H9 (cell line): ENCODE results near the gene CAMK2B. TPM values are rescaled to one million over a fixed set of nuclear protein-coding genes. Genes with fewer than 3 reads are reported as not detected.

Source experiments
- DNase-seq: peaks from one replicate; pipeline ENCODE4 v3.0.0-alpha.2; 2017
- H2AFZ ChIP-seq: one replicate; pipeline ENCODE4 v1.6.1; 2013; ENCODE audit warnings: mild to moderate bottlenecking, low read length, control low read depth, moderate library complexity
- H2AK5ac ChIP-seq: 2 replicates; pipeline ENCODE4 v1.6.1; 2013; ENCODE audit warnings: low read length, control low read depth, mixed read lengths; ENCODE audit not compliant: insufficient read length
- H2BK120ac ChIP-seq: one replicate; pipeline ENCODE4 v1.6.1; 2013; ENCODE audit warnings: low read depth, mild to moderate bottlenecking, low read length, control low read depth, inconsistent platforms; ENCODE audit not compliant: poor library complexity, severe bottlenecking
- H2BK12ac ChIP-seq: 2 replicates; pipeline ENCODE4 v1.6.1; 2013; ENCODE audit warnings: low read length, control low read depth, mixed read lengths, low read depth; ENCODE audit not compliant: insufficient read length
- H2BK15ac ChIP-seq: 2 replicates; pipeline ENCODE4 v1.6.1; 2013; ENCODE audit warnings: low read depth, low read length, control low read depth
- H2BK20ac ChIP-seq: one replicate; pipeline ENCODE4 v1.6.1; 2013; ENCODE audit warnings: low read depth, mild to moderate bottlenecking, low read length, control low read depth, inconsistent platforms; ENCODE audit not compliant: poor library complexity, severe bottlenecking
- H2BK5ac ChIP-seq: 2 replicates; pipeline ENCODE4 v1.6.1; 2013; ENCODE audit warnings: low read length, control low read depth, mixed read lengths; ENCODE audit not compliant: insufficient read length
- H3K14ac ChIP-seq: 2 replicates; pipeline ENCODE4 v1.6.1; 2013; ENCODE audit warnings: low read length, control low read depth; ENCODE audit not compliant: insufficient read depth
- H3K18ac ChIP-seq: 2 replicates; pipeline ENCODE4 v1.6.1; 2013; ENCODE audit warnings: low read depth, mild to moderate bottlenecking, mixed read lengths, low read length, control low read depth; ENCODE audit not compliant: insufficient read length
- H3K23ac ChIP-seq: 2 replicates; pipeline ENCODE4 v1.6.1; 2013; ENCODE audit warnings: low read length, control low read depth, mixed read lengths, low read depth; ENCODE audit not compliant: insufficient read length
- H3K23me2 ChIP-seq: 2 replicates; pipeline ENCODE4 v1.6.1; 2013; ENCODE audit warnings: low read depth, mild to moderate bottlenecking, mixed read lengths, low read length, control low read depth; ENCODE audit not compliant: insufficient read length, poor library complexity, severe bottlenecking
- H3K27ac ChIP-seq: 2 replicates; pipeline ENCODE4 v1.5.1; 2013; ENCODE audit warnings: low read length, control low read depth, mixed read lengths, low read depth; ENCODE audit not compliant: insufficient read length
- H3K27me3 ChIP-seq: 2 replicates; pipeline ENCODE4 v1.6.1; 2013; ENCODE audit warnings: low read length, control low read depth, inconsistent platforms; ENCODE audit not compliant: insufficient read depth
- H3K4ac ChIP-seq: 2 replicates; pipeline ENCODE4 v1.6.1; 2013; ENCODE audit warnings: low read depth, mild to moderate bottlenecking, control low read depth, inconsistent platforms, low read length, moderate library complexity
- H3K4me1 ChIP-seq: 2 replicates; pipeline ENCODE4 v1.6.1; 2013; ENCODE audit warnings: low read length, control low read depth, inconsistent platforms; ENCODE audit not compliant: insufficient read depth
- H3K4me2 ChIP-seq: 2 replicates; pipeline ENCODE4 v1.6.1; 2013; ENCODE audit warnings: low read length, control low read depth, mixed read lengths; ENCODE audit not compliant: insufficient read length, insufficient read depth
- H3K56ac ChIP-seq: 2 replicates; pipeline ENCODE4 v1.6.1; 2013; ENCODE audit warnings: low read depth, mild to moderate bottlenecking, mixed read lengths, low read length, control low read depth; ENCODE audit not compliant: insufficient read length
- H3K79me1 ChIP-seq: 2 replicates; pipeline ENCODE4 v1.6.1; 2013; ENCODE audit warnings: low read depth, mild to moderate bottlenecking, moderate library complexity, low read length, control low read depth, inconsistent platforms; ENCODE audit not compliant: insufficient read depth, poor library complexity, severe bottlenecking
- H3K79me2 ChIP-seq: 2 replicates; pipeline ENCODE4 v1.6.1; 2013; ENCODE audit warnings: low read length, control low read depth, inconsistent platforms; ENCODE audit not compliant: insufficient read depth
- H3K9ac ChIP-seq: 2 replicates; pipeline ENCODE4 v1.6.1; 2013; ENCODE audit warnings: low read length, control low read depth, mixed read lengths; ENCODE audit not compliant: insufficient read length; ENCODE audit errors: extremely low read depth
- H3K9me3 ChIP-seq: one replicate; pipeline ENCODE4 v1.6.1; 2013; ENCODE audit warnings: low read depth, low read length, inconsistent platforms; ENCODE audit not compliant: control insufficient read depth
- H3T11ph ChIP-seq: one replicate; pipeline ENCODE4 v1.6.1; 2013; ENCODE audit warnings: mild to moderate bottlenecking, low read length, control low read depth, inconsistent platforms
- H4K20me1 ChIP-seq: one replicate; pipeline ENCODE4 v1.6.1; 2013; ENCODE audit not compliant: control insufficient read depth, insufficient read length, insufficient read depth
- H4K5ac ChIP-seq: 2 replicates; pipeline ENCODE4 v1.6.1; 2013; ENCODE audit warnings: low read depth, mild to moderate bottlenecking, mixed read lengths, low read length, control low read depth; ENCODE audit not compliant: insufficient read length
- H4K8ac ChIP-seq: replicated peaks from 2 replicates; pipeline ENCODE4 v1.6.1; 2013; ENCODE audit warnings: low read length, control low read depth, mixed read lengths, low read depth; ENCODE audit not compliant: insufficient read length
- H4K91ac ChIP-seq: 2 replicates; pipeline ENCODE4 v1.6.1; 2013; ENCODE audit warnings: low read depth, mild to moderate bottlenecking, moderate library complexity, mixed read lengths, low read length, control low read depth; ENCODE audit not compliant: insufficient read length
- H3K27ac Mint-ChIP-seq, 3 experiments: 2 replicates in 2 of 3; 3 replicates in 1 of 3; pipeline ENCODE4 v1.8.0; 2020 to 2021; ENCODE audit warnings: mixed read lengths in 3 of 3, mild to moderate bottlenecking in 1 of 3, moderate library complexity in 1 of 3
- H3K27me3 Mint-ChIP-seq: 2 replicates; pipeline ENCODE4 v1.8.0; 2021; ENCODE audit warnings: low read depth, mild to moderate bottlenecking, moderate library complexity, mixed read lengths
- H3K36me3 Mint-ChIP-seq, 3 experiments: 2 replicates in 2 of 3; 3 replicates in 1 of 3; pipeline ENCODE4 v1.8.0; 2020 to 2021; ENCODE audit warnings: low read depth in 3 of 3, mixed read lengths in 3 of 3; ENCODE audit not compliant: insufficient read depth in 1 of 3
- H3K4me1 Mint-ChIP-seq, 2 experiments: 2 replicates each; pipeline ENCODE4 v1.8.0; 2020; ENCODE audit warnings: mixed read lengths in 2 of 2
- H3K4me3 Mint-ChIP-seq, 2 experiments: 2 replicates in 1 of 2; 3 replicates in 1 of 2; pipeline ENCODE4 v1.8.0; 2020 to 2021; ENCODE audit warnings: mild to moderate bottlenecking in 2 of 2, mixed read lengths in 2 of 2, moderate library complexity in 1 of 2
- H3K9me3 Mint-ChIP-seq, 2 experiments: 2 replicates in 1 of 2; 3 replicates in 1 of 2; pipeline ENCODE4 v1.8.0; 2020; ENCODE audit warnings: mild to moderate bottlenecking in 2 of 2, mixed read lengths in 2 of 2, moderate library complexity in 1 of 2
- CTCF ChIP-seq: fragments of 200-600 bp; sonication (generic); conservative IDR thresholded peaks from 3 replicates; pipeline ENCODE4 v1.8.0; 2021; ENCODE audit warnings: antibody characterized with exemption, mild to moderate bottlenecking
- WGBS: extraction: QIAGEN DNeasy Blood & Tissue Kit; methylation state at CpG from one replicate; pipeline ENCODE4 v1.1.7; 2013; ENCODE audit warnings: missing lambda C conversion rate, low lambda C conversion rate, mixed read lengths; ENCODE audit not compliant: insufficient read length; ENCODE audit errors: extremely low coverage; 5-methylcytosine and 5-hydroxymethylcytosine counted together
- total RNA-seq: library from RNA; stranded (reverse); gene quantifications from 2 replicates; pipeline ENCODE4 v1.2.1, GENCODE V29; 2021

CAMK2B gene
- total RNA-seq, 1 experiment from 2014 or later = 0.17 TPM

GRCh38 chr7:44221231-44221791 lies 104.1 kb downstream of the CAMK2B start:
- H2BK12ac ChIP-seq = no peak overlapping the region
- no peak overlapping the region for H3K23ac ChIP-seq
- WGBS = no CpG with 5 or more reads among the region's 30 CpGs
- H3K14ac ChIP-seq = no peak overlapping the region
- H2BK5ac ChIP-seq = no peak overlapping the region
- H3K79me2 ChIP-seq = no peaks in the 10 kb centered on the region
- Mint-ChIP-seq H3K9me3 (no peaks in the 10 kb centered on the region; a peak in 1 of 5 replicates), H3K27me3 (no peaks in the 10 kb centered on the region; the same call in 1 of the 2 replicates), H3K36me3 (no peaks in the 10 kb centered on the region), H3K27ac (no peak overlapping the region), H3K4me3 (peak overlapping the region in 1 of 2 experiments; percentile 12; a peak in 1 of 5 replicates), H3K4me1 (peaks cover 33 to 56% of the 10 kb centered on the region in 2 experiments)
- no peaks in the 10 kb centered on the region for H3K9me3 ChIP-seq
- no peak overlapping the region for H3K4ac ChIP-seq
- TF ChIP-seq CTCF = no peak
- H3K9ac ChIP-seq = no peak overlapping the region
- H3K4me2 ChIP-seq = no peak overlapping the region
- no peaks in the 10 kb centered on the region for H3K79me1 ChIP-seq
- no peak overlapping the region for H2BK15ac ChIP-seq
- H2BK20ac ChIP-seq = no peak overlapping the region
- no peak overlapping the region for H4K8ac ChIP-seq
- H3T11ph ChIP-seq = no peak overlapping the region
- no peaks in the 10 kb centered on the region for H4K20me1 ChIP-seq
- no peak overlapping the region for H2BK120ac ChIP-seq
- no peak overlapping the region for H3K56ac ChIP-seq
- no peak overlapping the region for H2AFZ ChIP-seq
- no peak overlapping the region for H4K5ac ChIP-seq
- no peak overlapping the region for H3K27ac ChIP-seq
- H3K18ac ChIP-seq = no peak overlapping the region
- no peak overlapping the region for H2AK5ac ChIP-seq
- DNase-seq = no peak
- H3K4me1 ChIP-seq = no peaks in the 10 kb centered on the region; the same call in 1 of the 2 replicates
- no peak overlapping the region for H4K91ac ChIP-seq
- no peaks in the 10 kb centered on the region for H3K23me2 ChIP-seq
- no peaks in the 10 kb centered on the region for H3K27me3 ChIP-seq
